Measurements from ENCODE around the gene RHOV.

Gene RHOV

GRCh38 chr15:40843885-40844695 lies 29.9 kb downstream of the RHOV start, which contains the start of gene SPINT1:
Gene SPINT1, plus strand, starts transcription at chr15:40844048. Its CDS starts 507 bp downstream, at chr15:40844555.
- no peak for DNase-seq

- DNase-seq, result no peak
These were observed 30.7 kb downstream of the RHOV start for GRCh38 chr15:40843261-40843884.

DNA sequence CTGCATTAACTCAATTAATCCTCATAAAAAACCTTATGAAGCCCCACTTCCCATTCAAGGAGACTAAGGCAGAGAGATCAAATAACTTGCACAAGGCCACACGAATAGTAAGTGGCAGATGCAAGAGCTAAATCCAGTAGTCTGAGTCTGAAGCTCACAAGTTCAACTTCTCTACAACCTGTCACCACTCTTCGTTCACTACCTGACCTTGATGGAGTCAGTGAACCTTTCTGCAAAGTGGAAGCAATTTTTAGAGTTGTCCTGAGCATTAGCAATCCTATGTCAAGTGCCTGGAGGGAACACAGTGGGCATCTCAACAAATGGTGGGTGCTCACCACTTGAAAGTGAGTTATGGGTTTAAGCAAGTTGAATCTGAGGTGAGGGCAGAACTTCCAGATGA lies 32.3 kb downstream of the RHOV start:
- no peak for DNase-seq

GRCh38 chr15:40838756-40839155 lies 35.3 kb downstream of the RHOV start:
- no peak for DNase-seq

DNA sequence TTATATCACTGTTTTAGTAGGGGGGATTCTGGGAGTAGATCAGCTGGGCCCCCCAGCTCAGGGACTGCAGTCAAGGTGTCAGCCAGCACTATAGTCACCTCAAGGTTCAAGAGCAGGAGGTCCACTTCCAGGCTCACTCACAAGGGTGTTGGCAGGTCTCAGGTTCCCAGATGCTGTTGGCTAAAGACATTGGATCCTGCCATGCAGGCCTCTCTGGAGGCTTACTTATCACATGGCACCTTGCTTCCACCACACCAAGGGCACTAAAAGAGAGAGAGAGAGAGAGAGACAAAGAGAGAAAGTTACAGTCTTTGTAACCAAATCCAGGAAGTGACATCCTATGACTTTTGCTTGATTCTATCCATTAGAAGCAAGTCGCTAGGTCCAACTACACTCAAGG lies 38.0 kb downstream of the RHOV start:
- no peak for DNase-seq

DNA sequence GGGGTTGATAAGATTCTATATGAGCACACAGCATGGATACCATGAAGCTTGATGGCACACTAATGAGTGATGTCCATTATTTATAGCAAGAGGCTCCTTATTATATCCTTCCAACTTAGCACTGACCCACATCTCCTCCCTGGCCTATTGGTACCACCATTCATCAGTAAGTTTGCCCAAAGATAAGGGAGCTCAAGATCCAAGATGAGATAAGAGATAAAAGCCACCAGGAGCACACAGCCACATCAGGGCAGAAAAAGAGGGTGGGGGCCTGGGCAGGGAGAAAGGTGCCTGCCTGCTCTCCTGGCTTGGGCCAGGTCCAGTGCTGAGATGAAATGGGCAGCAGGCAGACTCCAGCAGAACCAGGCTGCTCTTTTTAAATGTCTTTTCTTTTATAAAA lies 41.1 kb downstream of the RHOV start:
- DNase-seq, result no peak

- DNase-seq, result no peak
These were observed 42.2 kb downstream of the RHOV start for GRCh38 chr15:40831861-40832260.

DNA sequence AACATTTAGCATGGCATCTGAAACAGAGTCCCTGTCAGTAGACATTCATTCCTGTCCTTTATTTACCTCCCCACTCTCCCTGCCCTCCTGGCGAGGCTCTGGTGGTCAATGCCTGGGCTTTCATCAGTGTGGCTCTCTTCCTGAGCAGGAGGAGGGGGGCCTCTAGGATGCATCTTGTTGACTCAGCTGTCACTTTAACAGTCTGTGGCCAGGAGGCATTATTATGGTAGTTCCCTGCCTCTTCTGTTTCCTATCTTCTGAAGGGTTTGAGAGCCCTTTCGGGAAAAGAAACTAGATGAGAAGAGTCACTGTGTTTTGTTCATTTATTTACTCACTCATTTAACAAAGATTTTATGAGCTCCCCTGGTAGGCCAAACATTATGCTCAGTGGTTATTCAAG lies 43.1 kb downstream of the RHOV start:
- no peak for DNase-seq

DNA sequence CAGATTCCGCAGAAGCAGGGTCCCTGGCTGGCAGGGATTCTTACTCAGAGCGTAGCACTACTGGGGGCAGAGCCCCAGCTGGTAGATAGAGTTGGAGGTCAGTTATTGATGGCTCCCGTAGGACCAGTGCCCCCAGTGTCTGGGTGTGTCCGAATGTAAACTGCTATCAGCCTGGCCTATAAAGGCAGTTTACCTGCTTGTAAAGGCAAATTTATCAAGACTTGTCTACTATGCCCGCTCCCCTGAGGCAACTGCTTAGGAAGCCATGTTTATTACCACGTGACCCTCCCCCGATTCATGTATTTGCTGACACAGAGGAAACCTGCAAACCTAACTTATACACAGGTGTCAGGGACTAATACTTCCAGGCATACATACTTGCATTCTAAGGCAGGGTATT lies 44.9 kb downstream of the RHOV start:
- no peak for DNase-seq

- DNase-seq, result no peak
These were observed 45.5 kb downstream of the RHOV start, which contains the start of gene PPP1R14D for GRCh38 chr15:40828447-40829036. Gene PPP1R14D, minus strand, starts transcription at chr15:40828708. Its CDS starts 67 bp downstream, at chr15:40828641.

DNA sequence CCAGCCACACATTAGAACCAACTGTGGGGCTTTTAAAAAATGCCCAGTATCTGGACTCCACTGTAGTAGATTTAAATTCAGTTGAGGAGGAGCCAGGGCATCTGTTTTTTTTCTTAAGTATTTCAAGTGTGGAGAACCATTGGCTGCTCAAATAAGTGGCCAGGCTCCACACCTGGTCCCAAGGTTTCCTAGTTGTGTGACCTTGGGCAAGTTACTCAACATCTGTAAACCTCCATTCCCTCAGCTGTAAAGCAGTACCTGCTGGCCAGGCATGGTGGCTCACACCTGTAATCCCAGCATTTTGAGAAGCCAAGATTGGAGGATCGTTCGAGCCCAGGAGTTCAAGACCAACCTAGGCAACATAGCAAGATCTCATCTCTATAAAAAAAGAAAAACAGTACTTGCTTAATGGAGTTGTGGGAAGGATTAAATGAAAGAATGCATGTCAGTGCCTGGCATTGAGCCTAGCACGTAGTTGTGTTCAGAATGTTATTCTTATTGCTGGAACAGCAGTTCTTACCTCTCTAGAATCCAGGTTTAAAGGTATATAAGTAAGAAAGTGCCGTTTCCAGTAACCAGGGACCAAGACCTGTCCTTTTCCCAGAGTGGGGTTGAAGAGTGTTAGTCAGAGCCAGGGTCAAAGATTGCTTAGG lies 47.5 kb downstream of the RHOV start:
- no peak for DNase-seq

DNA sequence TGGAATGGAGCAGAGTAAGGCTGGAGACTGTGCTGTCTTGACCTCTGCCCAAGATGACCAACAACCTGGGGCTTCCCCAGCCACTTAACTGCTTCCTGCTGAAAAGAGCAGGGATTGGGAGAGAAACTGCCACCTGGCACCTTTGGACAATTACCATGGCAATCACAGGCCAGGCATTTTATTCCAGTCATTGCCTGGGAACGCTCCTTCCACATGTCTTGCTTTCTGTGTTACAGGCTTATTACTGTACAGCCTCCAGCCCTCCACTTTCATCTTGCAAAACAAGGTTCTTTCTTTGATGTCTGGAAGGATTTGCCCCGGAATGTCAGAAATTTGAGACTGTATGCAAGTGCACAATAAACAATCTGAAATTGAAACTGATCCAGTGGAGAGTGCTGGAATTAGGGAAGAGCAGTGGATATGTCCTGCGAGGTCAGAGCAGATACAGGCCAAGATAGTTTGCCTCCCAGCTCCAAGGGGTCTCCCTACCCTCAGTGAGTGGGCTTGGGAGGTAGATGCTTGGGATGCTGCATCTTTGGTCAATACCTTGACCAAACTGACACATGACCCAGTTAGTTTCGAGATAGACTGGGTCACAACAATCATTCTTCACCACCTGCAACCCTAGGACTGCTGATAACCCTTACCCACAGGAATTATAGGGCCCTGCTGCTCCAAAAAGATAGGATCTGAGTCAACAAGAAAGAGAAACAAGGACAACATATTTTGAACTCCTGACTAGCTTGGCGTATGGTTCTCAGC lies 48.2 kb downstream of the RHOV start:
- DNase-seq, result no peak

DNA sequence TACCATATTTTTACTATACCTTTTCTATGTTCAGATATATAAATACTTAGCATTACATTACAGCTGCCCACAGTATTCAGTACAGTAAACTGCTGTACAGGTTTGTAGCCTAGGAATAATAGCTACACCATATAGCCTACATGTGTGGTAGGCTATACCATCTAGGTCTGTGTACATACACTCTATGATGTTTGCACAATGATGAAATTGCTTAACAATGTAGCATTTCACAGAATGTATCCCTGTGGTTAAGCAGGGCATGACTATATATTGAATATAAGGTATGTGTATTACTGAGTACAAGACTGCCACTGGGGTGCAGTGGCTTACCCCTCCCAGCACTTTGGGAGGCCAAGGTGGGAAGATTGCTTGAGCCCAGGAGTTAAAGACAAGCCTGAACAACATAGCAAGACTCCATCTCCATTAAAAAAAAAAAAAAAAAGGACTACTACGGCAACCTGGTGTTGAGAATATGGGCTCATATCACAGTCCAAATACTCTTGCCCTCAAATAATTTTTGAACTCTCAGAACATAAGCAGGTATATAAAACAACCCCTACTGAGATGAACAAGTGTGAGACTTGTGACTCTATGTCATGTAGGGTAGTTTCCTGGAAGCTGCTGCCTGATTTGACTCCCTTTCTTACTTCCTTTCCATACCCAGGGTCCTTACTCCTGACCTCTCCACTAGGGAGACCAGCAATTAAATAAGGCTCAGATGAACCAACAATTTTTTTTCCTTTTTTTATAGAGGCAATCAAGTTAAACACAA lies 50.3 kb downstream of the RHOV start:
- DNase-seq, result no peak

Measured in effector CD8-positive, alpha-beta T cell (primary cell).